BJ (cell line): Measurements from ENCODE around the gene ENOX1. TPM values are rescaled to one million over a fixed set of nuclear protein-coding genes. Genes with fewer than 3 reads are reported as not detected.

Source experiments
- CTCF ChIA-PET: fragments of 350-600 bp; formaldehyde crosslinking; extraction: SDS; loops from one replicate; lab custom pipeline; 2021; ENCODE audit warnings: antibody characterized with exemption, inconsistent platforms; lab: Yijun Ruan, JAX
- POLR2A ChIA-PET: fragments of 300-600 bp; sonication (Branson Sonifier 250); formaldehyde crosslinking; extraction: SDS; loops from one replicate; lab custom pipeline; 2021; ENCODE audit warnings: antibody characterized with exemption; lab: Charles Lee
- DNase-seq: peaks from one replicate; pipeline ENCODE4 v3.0.0-alpha.2; 2011; ENCODE audit warnings: low read depth
- H3K27me3 ChIP-seq: 2 replicates; pipeline ENCODE4 v1.6.0; 2011; ENCODE audit warnings: low read length; ENCODE audit not compliant: control insufficient read depth, insufficient read depth
- H3K36me3 ChIP-seq: 2 replicates; pipeline ENCODE4 v1.5.1; 2011; ENCODE audit warnings: low read length; ENCODE audit not compliant: control insufficient read depth, insufficient read depth
- H3K4me3 ChIP-seq: 2 replicates; pipeline ENCODE4 v1.5.1; 2011; ENCODE audit warnings: low read depth, mild to moderate bottlenecking, control low read depth, low read length
- polyA plus RNA-seq: library from polyadenylated mRNA; depleted of rRNA; stranded (reverse); fragments of >200 nt; gene quantifications from 2 replicates; pipeline ENCODE4 v1.2.3, GENCODE V29; 2011
- TF ChIP-seq, protein P1 (sequence below): IDR thresholded peaks from 2 replicates; pipeline ENCODE4 v1.5.1; 2011; ENCODE audit warnings: low read depth, mild to moderate bottlenecking, control low read depth, inconsistent platforms, low read length, moderate library complexity; ENCODE audit not compliant: insufficient read depth

ENOX1 gene
- polyA plus RNA-seq, 1 experiment = 2.1 TPM

DNA sequence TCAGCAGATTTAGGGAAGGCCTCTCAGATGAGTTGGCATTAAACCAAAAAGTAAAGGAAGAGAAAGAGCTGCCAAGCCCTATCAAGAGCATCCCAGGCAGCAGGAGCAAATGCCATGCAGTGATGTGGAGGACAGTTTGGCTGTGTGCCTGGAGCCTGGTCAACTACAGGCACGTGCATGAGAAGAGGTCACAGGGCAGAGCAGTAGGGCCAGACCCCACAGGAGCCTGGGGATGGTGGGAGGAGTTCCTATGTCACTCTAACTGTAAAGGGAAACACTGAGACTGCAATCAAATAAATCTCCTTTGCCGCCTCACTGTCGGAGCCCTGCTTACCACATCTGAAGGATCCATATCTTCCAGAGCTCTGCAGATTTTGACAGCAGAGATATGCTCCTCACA, 240.5 kb downstream of the ENOX1 start:
- Histone ChIP-seq H3K27me3 (no peaks in the 10 kb centered on the region), H3K36me3 (no peaks in the 10 kb centered on the region), H3K4me3 (no peak overlapping the region)
- ChIA-PET POLR2A (no interaction called here), CTCF (no interaction called here)
- DNase-seq = no peak
- TF ChIP-seq, protein P1, sequence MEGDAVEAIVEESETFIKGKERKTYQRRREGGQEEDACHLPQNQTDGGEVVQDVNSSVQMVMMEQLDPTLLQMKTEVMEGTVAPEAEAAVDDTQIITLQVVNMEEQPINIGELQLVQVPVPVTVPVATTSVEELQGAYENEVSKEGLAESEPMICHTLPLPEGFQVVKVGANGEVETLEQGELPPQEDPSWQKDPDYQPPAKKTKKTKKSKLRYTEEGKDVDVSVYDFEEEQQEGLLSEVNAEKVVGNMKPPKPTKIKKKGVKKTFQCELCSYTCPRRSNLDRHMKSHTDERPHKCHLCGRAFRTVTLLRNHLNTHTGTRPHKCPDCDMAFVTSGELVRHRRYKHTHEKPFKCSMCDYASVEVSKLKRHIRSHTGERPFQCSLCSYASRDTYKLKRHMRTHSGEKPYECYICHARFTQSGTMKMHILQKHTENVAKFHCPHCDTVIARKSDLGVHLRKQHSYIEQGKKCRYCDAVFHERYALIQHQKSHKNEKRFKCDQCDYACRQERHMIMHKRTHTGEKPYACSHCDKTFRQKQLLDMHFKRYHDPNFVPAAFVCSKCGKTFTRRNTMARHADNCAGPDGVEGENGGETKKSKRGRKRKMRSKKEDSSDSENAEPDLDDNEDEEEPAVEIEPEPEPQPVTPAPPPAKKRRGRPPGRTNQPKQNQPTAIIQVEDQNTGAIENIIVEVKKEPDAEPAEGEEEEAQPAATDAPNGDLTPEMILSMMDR = no peak

DNA sequence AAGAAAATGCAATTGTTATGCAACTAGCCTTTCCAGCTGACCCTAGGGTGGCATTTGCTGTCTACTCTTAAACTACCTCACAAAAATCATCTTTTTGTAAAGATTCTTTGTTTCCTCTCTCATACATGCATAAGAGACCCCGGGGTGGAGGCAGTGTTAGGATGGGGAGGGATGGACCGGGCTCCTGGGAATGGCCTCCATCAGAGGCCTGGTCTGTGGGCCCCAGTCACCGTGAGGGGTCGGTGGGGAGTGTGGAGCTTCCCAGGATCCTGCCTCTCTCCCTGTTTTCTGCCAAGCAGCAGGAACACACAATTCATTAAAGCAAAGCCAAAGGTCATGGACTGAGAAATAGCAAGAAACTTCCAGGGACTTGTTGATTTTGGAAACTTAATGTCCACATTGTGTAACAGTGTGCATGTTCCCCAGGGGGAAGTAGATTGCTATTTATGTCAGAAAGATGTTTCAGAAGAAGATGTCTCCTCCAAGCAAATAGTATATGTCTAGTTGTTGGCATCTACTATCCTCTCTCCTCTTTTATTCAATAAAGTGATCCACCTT, 241.4 kb downstream of the ENOX1 start:
- CTCF ChIA-PET = no interaction called here
- TF ChIP-seq, protein P1 = no peak

DNA sequence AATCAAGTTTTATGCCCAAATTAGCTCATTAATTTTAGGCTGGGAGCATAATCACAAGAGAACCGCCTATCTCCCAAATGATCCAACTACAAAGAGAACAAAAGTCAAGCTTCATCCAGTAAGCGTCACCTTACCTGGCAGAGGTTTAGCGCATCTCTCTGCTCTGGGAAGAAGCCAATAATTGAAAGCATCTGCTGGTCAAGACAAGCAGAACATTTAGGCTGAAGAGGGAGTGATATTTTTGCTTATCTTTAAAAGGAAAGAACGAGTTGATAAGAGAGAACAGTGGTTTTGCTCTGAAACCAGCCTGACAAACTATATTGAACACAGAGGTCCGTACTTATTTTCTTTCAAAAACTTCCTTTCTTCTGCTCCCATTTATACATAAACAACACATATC, 242.1 kb downstream of the ENOX1 start:
- DNase-seq = no peak
- H3K36me3 ChIP-seq = no peaks in the 10 kb centered on the region
- no peaks in the 10 kb centered on the region for H3K27me3 ChIP-seq
- H3K4me3 ChIP-seq = no peak overlapping the region
- ChIA-PET CTCF (no interaction called here), POLR2A (no interaction called here)
- TF ChIP-seq, protein P1 = no peak

More for the DNA sequence above, 241.4 kb downstream of the ENOX1 start:
- Histone ChIP-seq H3K4me3 (no peak overlapping the region), H3K36me3 (no peaks in the 10 kb centered on the region), H3K27me3 (no peaks in the 10 kb centered on the region)
- no peak for DNase-seq
- POLR2A ChIA-PET = no interaction called here

DNA sequence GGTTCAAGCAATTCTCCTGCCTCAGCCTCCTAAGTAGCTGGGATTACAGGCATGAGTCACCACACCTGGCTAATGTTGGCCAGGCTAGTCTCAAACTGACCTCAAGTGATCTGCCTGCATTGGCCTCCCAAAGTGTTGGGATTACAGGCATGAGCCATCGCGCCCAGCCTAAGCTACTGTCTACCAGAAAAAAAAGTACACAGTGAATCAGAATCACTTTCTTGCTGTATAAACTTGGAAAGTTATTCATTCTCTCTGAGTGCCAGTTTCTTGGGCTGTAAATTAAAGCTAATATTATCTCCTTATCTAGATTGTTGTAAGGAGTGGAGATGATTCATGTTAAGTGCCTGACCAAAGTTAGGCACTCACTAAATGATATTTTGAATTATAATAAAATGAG, 242.8 kb downstream of the ENOX1 start:
- H3K36me3 ChIP-seq = no peaks in the 10 kb centered on the region
- POLR2A ChIA-PET = no interaction called here
- TF ChIP-seq, protein P1 = no peak
- CTCF ChIA-PET = no interaction called here
- H3K27me3 ChIP-seq = no peaks in the 10 kb centered on the region
- no peak for DNase-seq
- no peak overlapping the region for H3K4me3 ChIP-seq

DNA sequence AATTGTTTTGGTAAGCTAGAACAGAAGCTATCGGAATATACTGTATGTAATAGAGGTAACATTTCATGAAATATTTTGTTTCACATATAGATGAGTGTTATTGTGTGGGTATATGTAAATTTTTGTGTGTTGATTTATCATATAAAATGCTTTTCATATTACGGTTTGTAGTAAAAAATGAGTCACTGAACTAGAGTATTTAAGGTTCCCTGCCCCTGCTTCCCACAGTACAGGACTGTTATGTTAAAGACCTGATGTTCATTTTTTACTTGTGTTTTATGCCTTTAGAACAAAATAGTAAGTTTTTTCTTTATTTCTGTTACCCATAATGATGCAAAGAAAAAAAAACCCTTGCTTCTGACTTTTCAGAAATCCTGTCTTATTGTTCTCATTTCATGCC, 243.4 kb downstream of the ENOX1 start:
- no peaks in the 10 kb centered on the region for H3K27me3 ChIP-seq
- POLR2A ChIA-PET = no interaction called here
- H3K36me3 ChIP-seq = no peaks in the 10 kb centered on the region
- TF ChIP-seq, protein P1 = no peak
- no peak for DNase-seq
- H3K4me3 ChIP-seq = no peak overlapping the region
- CTCF ChIA-PET = interaction anchor here (0.6 kb wide), 2 partner anchors 29 to 66 kb away, joined by 3 read pairs; no protein-coding TSS in a partner anchor
